Ammon's horn (tissue), 1 donor: Measurements from ENCODE around the gene APBA2.

ENCODE experiments used
- DNase-seq: peaks from one replicate; pipeline ENCODE4 v3.0.0-alpha.2; 2016; ENCODE audit warnings: low spot score

Gene APBA2

DNA sequence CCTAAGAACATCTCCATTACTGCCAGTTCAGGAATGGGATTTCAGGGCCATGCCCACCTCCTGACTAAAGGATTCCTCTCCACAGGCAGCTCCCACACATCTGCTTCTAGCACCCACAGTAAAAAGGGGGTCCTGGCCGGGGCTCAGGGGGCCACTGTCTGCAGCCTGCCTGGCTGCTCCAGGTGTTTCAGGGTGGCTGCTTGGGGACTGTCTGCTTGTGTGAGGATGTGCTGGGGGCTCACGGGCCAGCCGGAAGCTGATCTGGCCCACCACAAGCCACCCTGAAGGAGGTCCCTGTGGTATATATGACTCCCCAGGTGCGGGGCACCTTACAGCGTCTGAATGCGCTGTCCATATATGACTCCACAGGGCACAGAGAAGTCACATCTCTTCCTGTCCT is 248.5 kb downstream of the APBA2 start:
- DNase-seq = no peak

GRCh38 chr15:29134641-29135308 is 249.0 kb downstream of the APBA2 start:
- DNase-seq = no peak

GRCh38 chr15:29135309-29135657 is 249.5 kb downstream of the APBA2 start:
- DNase-seq = no peak

GRCh38 chr15:29135702-29136646 is 250.2 kb downstream of the APBA2 start:
- no peak for DNase-seq

DNA sequence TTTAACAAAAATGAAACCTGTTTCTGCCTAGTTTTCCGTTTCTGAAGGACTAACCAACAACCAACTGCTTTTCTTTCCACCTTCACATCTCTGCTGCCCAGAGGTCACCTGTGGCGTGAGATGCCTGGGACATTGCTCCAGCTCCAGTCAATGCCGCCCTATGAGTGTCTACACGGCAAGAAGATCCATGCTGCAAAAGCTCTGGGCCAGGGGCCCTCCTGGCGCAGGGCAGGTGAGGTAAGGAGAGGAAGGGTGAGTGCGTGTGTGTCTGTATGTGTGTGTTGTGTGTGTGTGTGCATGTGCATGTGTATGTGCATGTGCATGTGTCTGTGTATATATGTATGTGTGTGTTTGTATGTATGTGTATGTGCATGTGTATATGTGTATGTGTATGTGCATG is 252.5 kb downstream of the APBA2 start:
- DNase-seq = no peak

- no peak for DNase-seq
Measured at GRCh38 chr15:29139072-29139471, 253.3 kb downstream of the APBA2 start.

DNA sequence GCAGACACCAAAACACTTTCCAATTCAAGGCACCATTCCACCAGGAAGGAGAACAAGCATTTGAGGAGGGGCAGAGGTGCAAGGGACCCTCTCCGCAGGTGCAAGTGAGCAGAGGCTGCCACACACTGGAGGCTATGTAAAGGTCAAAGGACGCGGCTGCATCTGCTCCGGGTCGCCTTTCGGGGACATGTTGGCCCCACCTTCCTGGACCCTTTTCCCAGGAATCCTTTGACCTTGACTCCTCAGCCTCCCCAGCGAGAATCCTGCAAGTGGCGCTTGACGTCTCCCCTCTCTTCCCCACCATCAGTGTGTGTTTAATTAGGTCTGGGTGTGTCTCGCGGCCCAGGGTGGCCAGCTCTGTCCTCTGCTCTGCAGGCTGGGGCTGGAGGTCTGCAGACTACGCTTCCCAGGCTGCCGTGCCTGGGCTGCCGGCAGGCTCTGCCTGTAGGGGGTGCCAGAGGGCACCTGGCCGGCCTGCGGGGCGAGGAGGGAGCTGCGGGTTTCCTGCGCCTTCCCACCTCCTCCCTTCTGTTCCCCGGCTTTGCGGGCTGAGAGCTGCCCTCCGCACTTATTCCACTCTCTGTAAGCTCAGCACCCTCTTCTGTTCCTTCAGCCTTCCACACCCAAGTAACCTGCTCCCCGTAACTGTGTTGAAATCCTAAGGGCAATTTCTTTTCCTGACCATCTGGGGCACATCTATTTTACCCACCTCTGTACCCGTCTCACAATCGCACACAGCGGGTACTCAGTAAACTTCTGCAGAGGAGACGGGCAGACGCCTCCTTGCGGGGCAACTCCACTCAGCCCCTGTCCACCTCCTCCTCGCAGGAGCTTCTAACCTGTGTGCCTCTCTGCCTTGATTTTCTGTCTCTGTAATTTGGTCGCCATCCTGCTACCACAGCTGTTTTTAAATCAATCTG is 254.0 kb downstream of the APBA2 start:
- peak; percentile 49 for DNase-seq

GRCh38 chr15:29140475-29141307 is 254.9 kb downstream of the APBA2 start:
- no peak for DNase-seq

DNA sequence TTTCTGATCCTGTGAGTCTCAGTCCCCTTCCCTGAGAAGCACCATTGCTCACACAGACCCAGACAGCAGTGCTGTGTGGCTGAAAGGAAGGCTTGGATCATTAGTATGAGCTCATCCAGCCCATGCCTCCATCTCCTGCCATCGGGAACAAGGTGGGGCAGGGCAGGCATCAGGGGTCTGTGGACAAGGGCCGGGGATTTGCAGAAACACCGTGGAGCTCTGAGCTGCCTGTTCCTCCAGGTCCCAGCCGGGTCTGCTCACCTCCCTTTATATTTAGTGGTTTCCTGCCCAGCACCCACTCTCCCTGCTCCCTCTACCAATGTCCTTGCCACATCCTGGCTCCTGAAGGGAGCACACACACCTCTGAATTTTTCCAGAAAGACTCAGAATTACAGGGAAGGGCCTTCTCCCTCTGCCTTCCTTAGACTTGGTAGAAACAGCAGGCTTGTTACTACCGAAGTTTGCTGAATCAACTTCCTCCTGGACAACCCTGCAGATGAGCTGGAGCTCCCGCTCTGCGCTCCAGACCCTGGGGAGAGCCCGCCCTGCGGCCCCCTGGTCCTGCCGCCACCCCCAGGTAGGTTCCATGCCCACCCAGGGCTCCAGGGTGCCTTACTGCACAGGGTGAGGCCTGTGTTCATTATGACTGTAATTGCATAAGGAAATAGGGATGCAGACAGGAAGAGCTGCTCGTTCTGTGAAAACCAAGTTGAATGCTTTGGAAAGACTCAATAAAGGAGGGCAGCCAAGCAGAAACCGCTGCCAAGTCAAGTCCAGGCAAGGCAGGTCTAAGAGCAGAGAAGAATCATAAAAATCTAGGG is 255.7 kb downstream of the APBA2 start:
- DNase-seq = no peak

GRCh38 chr15:29142129-29142747 is 256.5 kb downstream of the APBA2 start:
- no peak for DNase-seq

- no peak for DNase-seq
Measured at GRCh38 chr15:29143293-29143692, 257.5 kb downstream of the APBA2 start.

DNA sequence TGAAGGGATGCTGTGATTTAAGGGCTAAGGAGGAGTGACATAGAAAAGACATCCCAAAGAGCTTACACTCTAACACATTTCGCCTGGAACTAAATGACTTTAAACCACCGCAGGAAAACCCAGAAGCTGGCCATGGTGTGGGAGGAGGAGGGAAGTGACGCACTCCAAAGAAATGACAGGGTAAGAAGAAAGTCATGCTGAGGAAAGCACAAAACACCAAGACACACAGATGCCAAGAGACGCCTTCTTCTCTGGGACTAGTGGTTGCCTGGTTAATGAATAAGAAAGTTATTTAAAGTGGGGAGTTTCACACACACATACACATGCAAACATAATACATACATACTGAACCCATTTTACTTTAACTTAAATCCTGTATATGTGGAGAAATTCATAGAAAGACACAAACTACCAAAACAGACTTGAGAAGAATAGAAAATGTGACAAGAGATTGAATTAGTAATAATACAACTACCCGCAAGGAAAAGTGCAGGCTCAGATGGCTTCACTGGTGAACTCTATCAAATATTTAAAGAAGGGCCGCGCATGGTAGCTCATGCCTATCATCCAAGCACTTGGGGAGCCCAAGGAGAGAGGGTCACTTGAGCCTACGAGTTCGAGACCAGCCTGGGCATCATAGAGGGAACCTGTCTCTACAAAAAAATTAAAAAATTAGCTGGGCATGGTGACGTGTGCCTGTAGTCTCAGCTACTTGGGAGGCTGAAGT is 258.3 kb downstream of the APBA2 start:
- DNase-seq = no peak

GRCh38 chr15:29149738-29150075 is 263.9 kb downstream of the APBA2 start:
- DNase-seq = no peak

DNA sequence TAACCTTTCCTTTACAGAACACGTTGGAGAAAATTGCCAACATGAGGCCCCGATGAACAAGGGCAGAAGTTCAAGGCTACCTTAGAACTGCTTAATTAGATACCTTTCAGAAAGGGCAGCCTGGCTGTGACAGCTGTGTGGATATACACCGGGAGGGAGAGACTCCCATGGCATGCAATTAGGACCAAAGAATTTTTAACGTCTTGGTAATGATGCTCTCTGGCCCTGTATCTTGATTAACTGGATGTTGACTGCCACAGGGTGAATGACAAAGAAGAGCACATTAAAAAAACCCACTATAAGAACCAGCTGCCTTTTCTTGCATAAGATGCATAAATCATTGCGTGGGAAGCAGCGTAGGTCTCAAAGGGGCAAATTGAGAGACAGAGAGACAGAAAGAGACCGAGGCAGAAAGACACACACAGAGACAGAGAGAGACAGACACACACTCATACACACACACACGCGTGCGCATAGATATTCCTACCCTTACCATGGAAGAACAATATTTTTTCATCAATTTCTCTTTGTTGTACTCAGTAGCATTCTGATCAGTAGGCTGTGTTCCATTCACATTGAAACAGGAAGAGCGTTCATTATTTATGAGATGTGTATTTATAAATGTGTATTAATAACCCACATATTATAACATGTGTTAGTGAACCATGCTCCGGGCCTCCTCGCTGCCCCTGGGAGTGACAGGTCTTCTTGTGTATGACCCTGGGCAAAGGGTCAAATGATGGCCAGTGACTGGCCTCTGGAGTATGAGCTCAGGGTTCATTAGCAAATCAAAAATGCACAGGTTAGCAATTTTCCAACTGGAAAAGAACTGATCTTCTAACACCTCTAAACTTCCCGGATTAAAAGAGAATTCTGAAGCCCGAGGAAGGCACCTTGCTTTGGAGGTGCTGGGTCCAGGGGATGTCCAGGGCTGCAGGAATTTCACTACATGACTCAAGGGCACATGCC is 265.0 kb downstream of the APBA2 start:
- DNase-seq = no peak

DNA sequence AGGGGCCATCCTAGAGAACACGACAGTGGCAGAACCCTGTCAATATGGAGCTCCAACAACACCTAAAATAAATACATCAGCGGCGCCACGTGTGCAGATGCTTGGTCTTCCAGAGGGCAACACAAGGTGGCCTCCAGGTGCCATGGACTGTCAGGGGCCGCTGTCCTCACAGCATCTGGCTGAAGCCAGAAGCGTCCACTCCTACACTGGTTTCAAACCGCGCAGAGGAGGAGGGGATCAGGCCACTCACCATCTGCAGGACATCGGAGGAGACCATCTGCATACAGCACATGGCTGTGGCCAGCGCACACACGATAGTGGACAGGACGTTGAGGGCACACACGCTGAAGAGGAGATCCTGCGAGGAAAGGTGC is 265.7 kb downstream of the APBA2 start:
- no peak for DNase-seq

DNA sequence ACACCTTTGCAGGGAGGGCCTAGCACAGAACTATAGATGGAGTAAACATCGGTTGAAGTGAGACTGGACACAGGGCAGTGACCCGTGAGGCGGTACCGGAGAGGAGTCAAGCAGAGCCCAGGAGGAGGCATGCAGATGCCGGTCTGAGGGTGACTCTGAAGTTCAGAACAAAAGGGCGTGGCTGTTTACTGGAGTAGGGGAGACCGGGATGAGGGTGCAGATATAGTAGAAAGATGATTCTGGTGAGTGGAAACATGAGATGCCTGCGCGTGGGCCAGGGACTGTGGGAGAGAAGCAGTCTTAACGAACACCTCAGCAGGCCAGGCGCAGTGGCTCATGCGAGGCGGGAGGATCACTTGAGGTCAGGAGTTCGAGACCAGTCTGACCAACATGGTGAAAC is 270.7 kb downstream of the APBA2 start:
- no peak for DNase-seq

GRCh38 chr15:29159771-29160455 is 274.1 kb downstream of the APBA2 start:
- DNase-seq = no peak

- DNase-seq = no peak
Measured at GRCh38 chr15:29162411-29162810, 276.6 kb downstream of the APBA2 start.
